Spleen (tissue), 11 donors: Measurements from ENCODE around the gene PYDC1. TPM values are rescaled to one million over a fixed set of nuclear protein-coding genes. Genes with fewer than 3 reads are reported as not detected.

ENCODE experiments used
- DNase-seq: peaks from one replicate; pipeline ENCODE4 v3.0.0-alpha.2; 2020
- H3K27ac ChIP-seq, 8 donors: fragments of 200-600 bp; sonication (generic) in 7 of 8; 1 replicate in 4 of 8; 2 replicates in 4 of 8; pipeline versions ENCODE4 v1.5.0 to v1.8.0; 2016 to 2021; ENCODE audit warnings: inconsistent platforms in 4 of 8, mild to moderate bottlenecking in 4 of 8, moderate library complexity in 1 of 8
- H3K27me3 ChIP-seq, 7 donors: fragments of 200-600 bp; sonication (generic) in 6 of 7; replicated peaks in 1 of 7; 1 replicate in 4 of 7; 2 replicates in 3 of 7; pipeline versions ENCODE4 v1.5.0 to v1.8.0; 2016 to 2021; ENCODE audit warnings: inconsistent platforms in 3 of 7, mild to moderate bottlenecking in 1 of 7
- H3K36me3 ChIP-seq, 6 donors: fragments of 200-600 bp; sonication (generic) in 5 of 6; 1 replicate in 4 of 6; 2 replicates in 2 of 6; pipeline versions ENCODE4 v1.5.0 to v1.8.0; 2016 to 2021; ENCODE audit warnings: inconsistent platforms in 2 of 6
- H3K4me1 ChIP-seq, 6 donors: fragments of 200-600 bp; sonication (generic) in 5 of 6; 1 replicate in 3 of 6; 2 replicates in 3 of 6; pipeline versions ENCODE4 v1.5.0 to v1.8.0; 2016 to 2021; ENCODE audit warnings: inconsistent platforms in 3 of 6
- H3K4me3 ChIP-seq, 8 donors: fragments of 200-600 bp; sonication (generic) in 7 of 8; 1 replicate in 4 of 8; 2 replicates in 4 of 8; pipeline versions ENCODE4 v1.5.0 to v1.8.0; 2016 to 2021; ENCODE audit warnings: inconsistent platforms in 4 of 8, mild to moderate bottlenecking in 4 of 8, moderate library complexity in 2 of 8
- H3K9me3 ChIP-seq, 8 donors: fragments of 200-600 bp; sonication (generic) in 7 of 8; 1 replicate in 4 of 8; 2 replicates in 4 of 8; pipeline versions ENCODE4 v1.5.0 to v1.8.0; 2016 to 2021; ENCODE audit warnings: inconsistent platforms in 4 of 8
- POLR2A ChIP-seq, 3 donors: fragments of 450-650 bp; IDR thresholded peaks; one replicate each; pipeline ENCODE4 v1.5.1; 2017; ENCODE audit warnings: antibody characterized with exemption in 3 of 3, mild to moderate bottlenecking in 1 of 3
- POLR2AphosphoS5 ChIP-seq, 3 donors: sonication (generic); formaldehyde crosslinking; IDR thresholded peaks; one replicate each; pipeline ENCODE4 v1.5.1; 2017; ENCODE audit warnings: antibody characterized with exemption in 3 of 3
- WGBS, 5 donors: extraction: QIAGEN DNeasy Blood & Tissue Kit in 3 of 5; methylation state at CpG; one replicate each; pipeline versions ENCODE4 v1.1.5 to v1.1.7; 2013 to 2018; 5-methylcytosine and 5-hydroxymethylcytosine counted together
- intact Hi-C: fragments of 100-400 bp; cut with DNase I; formaldehyde crosslinking; loops from one replicate; pipeline ENCODE4 v1.15.0; 2023; ENCODE audit warnings: low total_unique reads
- polyA plus RNA-seq, 3 donors: library from polyadenylated mRNA; stranded (reverse); fragments of 200-250 nt; gene quantifications; one replicate each; pipeline ENCODE4 v1.2.1, GENCODE V29; 2013
- total RNA-seq, 7 donors: library from RNA; depleted of rRNA in 3 of 7; stranded (reverse); fragments of >200 nt in 3 of 7; fragmentation: NEBNext Ultra II Directional in 4 of 7; extraction: Animal tissue kit (Norgen Biotek cat#: 25700) in 4 of 7; gene quantifications; one replicate each; pipeline versions ENCODE4 v1.1.0 to v1.2.1, GENCODE V29; 2016 to 2021
- TF ChIP-seq, protein P1 (sequence below), 11 experiments: fragments of 200-600 bp in 7 of 11; fragments of 450-650 bp in 4 of 11; sonication (generic) in 4 of 11; IDR thresholded peaks in 8 of 11; conservative IDR thresholded peaks in 3 of 11; 1 replicate in 7 of 11; 2 replicates in 4 of 11; pipeline versions ENCODE4 v1.4.0 to v1.8.0; 2016 to 2021; ENCODE audit warnings: antibody characterized with exemption in 11 of 11, inconsistent platforms in 4 of 11, mild to moderate bottlenecking in 1 of 11
- donor health status: healthy with polysubstance abuse.
- donor health status: DM: no; HTN: no; CAD: no; lungs with moderate emphysema.
- donor health status: DM: no; HTN: no; CAD: no.
- donor health status: Bipolar disorder and iron deficiency.
- donor health status: healthy.
- donor health status: DM: no; HTN: no; CAD: no.
- donor health status: DM: yes; HTN: yes; CAD: no.

PYDC1 gene
- total and polyA plus RNA-seq, 10 donors: 0.72 to 2.7 TPM; not detected in 8

DNA sequence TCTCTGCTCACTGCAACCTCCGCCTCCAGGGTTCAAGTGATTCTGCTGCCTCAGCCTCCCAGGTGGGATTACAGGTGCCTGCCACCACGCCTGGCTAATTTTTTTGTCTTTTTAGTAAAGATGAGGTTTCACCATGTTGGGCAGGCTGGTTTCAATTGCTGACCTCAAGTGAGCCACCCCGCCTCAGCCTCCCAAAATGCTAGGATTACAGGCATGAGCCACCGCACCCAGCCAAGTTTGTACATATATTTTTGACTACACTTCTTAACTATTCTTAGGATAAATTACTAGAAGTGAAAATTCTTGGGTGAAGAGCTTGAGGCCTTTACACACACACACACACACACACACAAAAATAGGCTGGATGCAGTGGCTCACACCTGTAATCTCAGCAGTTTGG lies 41.4 kb upstream of the PYDC1 start:
- H3K36me3 ChIP-seq: no peaks in the 10 kb centered on the region
- H3K27me3 ChIP-seq: no peaks in the 10 kb centered on the region
- intact Hi-C loops: no loop called here
- H3K4me1 ChIP-seq: peaks cover 21 to 83% (median 43%) of the 10 kb centered on the region in 6 donors
- DNase-seq: no peak
- H3K9me3 ChIP-seq: no peaks in the 10 kb centered on the region
- WGBS, 5 donors: 81 to 93% (median 88%) methylated on average over 4 of the region's 4 CpGs
- TF ChIP-seq POLR2AphosphoS5 (IDR thresholded peaks at IDR 0.05) (no peak), POLR2A (IDR thresholded peaks at IDR 0.05) (no peak)
- TF ChIP-seq, protein P1, sequence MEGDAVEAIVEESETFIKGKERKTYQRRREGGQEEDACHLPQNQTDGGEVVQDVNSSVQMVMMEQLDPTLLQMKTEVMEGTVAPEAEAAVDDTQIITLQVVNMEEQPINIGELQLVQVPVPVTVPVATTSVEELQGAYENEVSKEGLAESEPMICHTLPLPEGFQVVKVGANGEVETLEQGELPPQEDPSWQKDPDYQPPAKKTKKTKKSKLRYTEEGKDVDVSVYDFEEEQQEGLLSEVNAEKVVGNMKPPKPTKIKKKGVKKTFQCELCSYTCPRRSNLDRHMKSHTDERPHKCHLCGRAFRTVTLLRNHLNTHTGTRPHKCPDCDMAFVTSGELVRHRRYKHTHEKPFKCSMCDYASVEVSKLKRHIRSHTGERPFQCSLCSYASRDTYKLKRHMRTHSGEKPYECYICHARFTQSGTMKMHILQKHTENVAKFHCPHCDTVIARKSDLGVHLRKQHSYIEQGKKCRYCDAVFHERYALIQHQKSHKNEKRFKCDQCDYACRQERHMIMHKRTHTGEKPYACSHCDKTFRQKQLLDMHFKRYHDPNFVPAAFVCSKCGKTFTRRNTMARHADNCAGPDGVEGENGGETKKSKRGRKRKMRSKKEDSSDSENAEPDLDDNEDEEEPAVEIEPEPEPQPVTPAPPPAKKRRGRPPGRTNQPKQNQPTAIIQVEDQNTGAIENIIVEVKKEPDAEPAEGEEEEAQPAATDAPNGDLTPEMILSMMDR (IDR thresholded peaks at IDR 0.05 in 8 of 11, conservative IDR thresholded peaks at IDR 0.05 in 3 of 11): no peak
- peak overlapping the region in 1 of 8 donors; percentile 92 for H3K27ac ChIP-seq
- H3K4me3 ChIP-seq: no peak overlapping the region

- Histone ChIP-seq H3K27me3 (no peaks in the 10 kb centered on the region), H3K4me3 (no peak overlapping the region), H3K27ac (no peak overlapping the region), H3K9me3 (no peaks in the 10 kb centered on the region), H3K4me1 (peaks cover 21 to 73% (median 36%) of the 10 kb centered on the region in 6 donors), H3K36me3 (no peaks in the 10 kb centered on the region)
- TF ChIP-seq POLR2A (IDR thresholded peaks at IDR 0.05) (no peak), POLR2AphosphoS5 (IDR thresholded peaks at IDR 0.05) (no peak)
- TF ChIP-seq, protein P1 (IDR thresholded peaks at IDR 0.05 in 8 of 11, conservative IDR thresholded peaks at IDR 0.05 in 3 of 11): no peak
- peak; percentile 51 for DNase-seq
- intact Hi-C loops: no loop called here
- WGBS, 5 donors: 70 to 95% (median 82%) methylated on average over 5 to 8 of the region's 8 CpGs
Measured at GRCh38 chr16:31256466-31256865, 39.5 kb upstream of the PYDC1 start.

DNA sequence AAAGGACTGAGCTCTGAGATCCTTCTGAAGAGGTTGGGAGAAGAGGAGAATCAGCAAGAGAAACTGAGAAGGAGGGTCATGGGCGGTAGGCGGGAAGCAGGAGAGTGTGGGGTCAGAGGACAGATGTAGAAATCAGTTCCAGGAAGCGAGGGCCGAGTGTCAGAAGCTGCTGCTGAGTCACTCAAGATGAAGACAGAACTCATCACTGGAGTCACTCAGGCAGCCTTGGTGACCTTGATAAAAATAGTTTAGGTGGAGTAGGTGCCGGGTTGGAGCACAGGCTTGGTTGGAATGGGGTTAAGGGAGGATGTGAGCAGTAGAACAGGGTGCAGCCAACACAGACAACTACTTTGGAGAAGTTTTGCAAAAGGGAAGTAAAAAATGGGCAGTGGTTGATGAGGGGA lies 36.7 kb upstream of the PYDC1 start:
- no peaks in the 10 kb centered on the region for H3K36me3 ChIP-seq
- 11 to 27% (median 13%) methylated on average over 5 of the region's 5 CpGs for WGBS, 5 donors
- no peaks in the 10 kb centered on the region for H3K9me3 ChIP-seq
- intact Hi-C loops: no loop called here
- H3K4me1 ChIP-seq: peaks cover 6 to 45% (median 14%) of the 10 kb centered on the region in 6 donors
- H3K4me3 ChIP-seq: peak overlapping the region in 1 of 8 donors; percentile 26
- TF ChIP-seq, protein P1 (IDR thresholded peaks at IDR 0.05 in 8 of 11, conservative IDR thresholded peaks at IDR 0.05 in 3 of 11): no peak
- TF ChIP-seq POLR2AphosphoS5 (IDR thresholded peaks at IDR 0.05) (peak in 2 of 3 donors; percentile 40 to 81), POLR2A (IDR thresholded peaks at IDR 0.05) (no peak)
- DNase-seq: peak; percentile 81
- H3K27ac ChIP-seq: peak overlapping the region in 7 of 8 donors; percentile 58 to 91 (median 82)
- no peaks in the 10 kb centered on the region for H3K27me3 ChIP-seq

GRCh38 chr16:31251435-31251834 lies 34.5 kb upstream of the PYDC1 start:
- WGBS, 5 donors: 96 to 98% (median 97%) methylated on average over 5 of the region's 5 CpGs
- intact Hi-C loops: no loop called here

More at GRCh38 chr16:31251435-31251834, 34.5 kb upstream of the PYDC1 start:
- no peak overlapping the region for H3K4me3 ChIP-seq
- no peaks in the 10 kb centered on the region for H3K9me3 ChIP-seq
- TF ChIP-seq, protein P1 (IDR thresholded peaks at IDR 0.05 in 8 of 11, conservative IDR thresholded peaks at IDR 0.05 in 3 of 11): no peak
- TF ChIP-seq POLR2AphosphoS5 (IDR thresholded peaks at IDR 0.05) (no peak), POLR2A (IDR thresholded peaks at IDR 0.05) (no peak)
- no peak for DNase-seq
- H3K4me1 ChIP-seq: peaks cover 6 to 35% (median 14%) of the 10 kb centered on the region in 6 donors
- H3K36me3 ChIP-seq: no peaks in the 10 kb centered on the region
- H3K27me3 ChIP-seq: no peaks in the 10 kb centered on the region
- no peak overlapping the region for H3K27ac ChIP-seq
